Activated naive CD8-positive, alpha-beta T cell treated with anti-CD3 and anti-CD28 coated beads, Interleukin-2, amount 50 U/mL, for 16 hours (primary cell): ENCODE data around the gene MCCC1.
"Not testable (repeated sequence)": the region's sequence is repeated elsewhere in the genome, so short reads cannot be mapped to it uniquely, and the experiment has no call there.

Source experiments
- DNase-seq: peaks from one replicate; pipeline ENCODE4 v3.0.0-alpha.2; 2020; ENCODE audit warnings: low read depth, low spot score

The MCCC1 gene

GRCh38 chr3:183103950-183104349 is 4.7 kb upstream of the MCCC1 start:
- not testable (repeated sequence) for DNase-seq

- not testable (repeated sequence) for DNase-seq
These were observed 1.7 kb upstream of the MCCC1 start for GRCh38 chr3:183101040-183101439.

- no peak for DNase-seq
These were observed 1.1 kb upstream of the MCCC1 start for GRCh38 chr3:183100376-183100775.

- DNase-seq = no peak
These were observed 525 bp upstream of the MCCC1 start for GRCh38 chr3:183099838-183100204.

- DNase-seq = no peak
These were observed 715 bp downstream of the MCCC1 start for GRCh38 chr3:183098536-183099025.

GRCh38 chr3:183094711-183095110 is 4.6 kb downstream of the MCCC1 start:
- DNase-seq = no peak

- DNase-seq = no peak
These were observed 7.0 kb downstream of the MCCC1 start for GRCh38 chr3:183092256-183092655.

- DNase-seq = no peak
These were observed 12.1 kb downstream of the MCCC1 start for GRCh38 chr3:183087184-183087583.

GRCh38 chr3:183085634-183086390 is 13.5 kb downstream of the MCCC1 start:
- DNase-seq = no peak

- DNase-seq = no peak
These were observed 16.9 kb downstream of the MCCC1 start for GRCh38 chr3:183082355-183082915.

GRCh38 chr3:183081459-183082183 is 17.7 kb downstream of the MCCC1 start:
- DNase-seq = no peak

- DNase-seq = no peak
These were observed 18.7 kb downstream of the MCCC1 start for GRCh38 chr3:183080628-183081027.

- DNase-seq = no peak
These were observed 24.4 kb downstream of the MCCC1 start for GRCh38 chr3:183074881-183075280.

- no peak for DNase-seq
These were observed 25.0 kb downstream of the MCCC1 start for GRCh38 chr3:183074261-183074660.

- no peak for DNase-seq
These were observed 25.5 kb downstream of the MCCC1 start for GRCh38 chr3:183073839-183074238.

- DNase-seq = no peak
These were observed 28.4 kb downstream of the MCCC1 start for GRCh38 chr3:183070892-183071291.

- DNase-seq = no peak
These were observed 30.2 kb downstream of the MCCC1 start for GRCh38 chr3:183069086-183069485.

- not testable (repeated sequence) for DNase-seq
These were observed 32.4 kb downstream of the MCCC1 start for GRCh38 chr3:183066891-183067290.

- DNase-seq = no peak
These were observed 34.8 kb downstream of the MCCC1 start for GRCh38 chr3:183064475-183064874.

GRCh38 chr3:183061391-183062172 is 37.7 kb downstream of the MCCC1 start:
- no peak for DNase-seq

- DNase-seq = no peak
These were observed 40.9 kb downstream of the MCCC1 start for GRCh38 chr3:183058351-183058750.

- DNase-seq = no peak
These were observed 48.6 kb downstream of the MCCC1 start for GRCh38 chr3:183050706-183051105.
